ENCODE results near the gene CRYBG1.

- TF ChIP-seq, protein P1, sequence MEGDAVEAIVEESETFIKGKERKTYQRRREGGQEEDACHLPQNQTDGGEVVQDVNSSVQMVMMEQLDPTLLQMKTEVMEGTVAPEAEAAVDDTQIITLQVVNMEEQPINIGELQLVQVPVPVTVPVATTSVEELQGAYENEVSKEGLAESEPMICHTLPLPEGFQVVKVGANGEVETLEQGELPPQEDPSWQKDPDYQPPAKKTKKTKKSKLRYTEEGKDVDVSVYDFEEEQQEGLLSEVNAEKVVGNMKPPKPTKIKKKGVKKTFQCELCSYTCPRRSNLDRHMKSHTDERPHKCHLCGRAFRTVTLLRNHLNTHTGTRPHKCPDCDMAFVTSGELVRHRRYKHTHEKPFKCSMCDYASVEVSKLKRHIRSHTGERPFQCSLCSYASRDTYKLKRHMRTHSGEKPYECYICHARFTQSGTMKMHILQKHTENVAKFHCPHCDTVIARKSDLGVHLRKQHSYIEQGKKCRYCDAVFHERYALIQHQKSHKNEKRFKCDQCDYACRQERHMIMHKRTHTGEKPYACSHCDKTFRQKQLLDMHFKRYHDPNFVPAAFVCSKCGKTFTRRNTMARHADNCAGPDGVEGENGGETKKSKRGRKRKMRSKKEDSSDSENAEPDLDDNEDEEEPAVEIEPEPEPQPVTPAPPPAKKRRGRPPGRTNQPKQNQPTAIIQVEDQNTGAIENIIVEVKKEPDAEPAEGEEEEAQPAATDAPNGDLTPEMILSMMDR (conservative IDR thresholded peaks at IDR 0.05; ENCODE audit: low read depth, low read length), result no peak
- no peak for TF ChIP-seq EZH2 (IDR thresholded peaks at IDR 0.05; ENCODE audit: borderline replicate concordance, low read depth, low read length, poor library complexity, severe bottlenecking)
Measured at GRCh38 chr6:106508277-106508676, 147.8 kb downstream of the CRYBG1 start.

Measured in A673 (cell line).